IMR-90 (cell line): ENCODE measurements around the gene TTC7B. TPM values are rescaled to one million over a fixed set of nuclear protein-coding genes. Genes with fewer than 3 reads are reported as not detected.

Experiments used
- ATAC-seq: fragments of 200-7000 bp; cut with Tn5 transposase; 2 replicates; pipeline ENCODE4 v1.9.1; 2020; ENCODE audit warnings: low read depth, mild to moderate bottlenecking, moderate library complexity
- BruUV-seq: library from RNA; stranded (reverse); fragments of 400-500 nt; replicated peaks from 2 replicates; lab custom pipeline; 2021; lab: Mats Ljungman, UMichigan
- CTCF ChIA-PET: fragments of 300-600 bp; formaldehyde crosslinking; extraction: SDS; loops from one replicate; lab custom pipeline; 2021; ENCODE audit warnings: antibody characterized with exemption; lab: Yijun Ruan, JAX
- POLR2A ChIA-PET: fragments of 300-600 bp; sonication (Branson Sonifier 250); formaldehyde crosslinking; loops from one replicate; lab custom pipeline; 2022; ENCODE audit warnings: antibody characterized with exemption; ENCODE audit not compliant: unreplicated experiment; lab: Charles Lee
- DNase-seq: peaks from one replicate; pipeline ENCODE4 v3.0.0; 2013
- H2AFZ ChIP-seq: replicated peaks from 2 replicates; pipeline ENCODE3; 2013; ENCODE audit warnings: low read length, mild to moderate bottlenecking; ENCODE audit not compliant: poor library complexity
- H2AK5ac ChIP-seq: 2 replicates; pipeline ENCODE4 v1.6.1; 2013; ENCODE audit warnings: low read depth, low read length, inconsistent platforms
- H2AK9ac ChIP-seq: replicated peaks from 2 replicates; pipeline ENCODE3; 2013; ENCODE audit warnings: mild to moderate bottlenecking, low read depth, low read length, moderate library complexity; ENCODE audit not compliant: poor library complexity
- H2BK120ac ChIP-seq: 2 replicates; pipeline ENCODE4 v1.6.1; 2013; ENCODE audit warnings: low read depth, low read length, inconsistent platforms
- H2BK15ac ChIP-seq: 3 replicates; pipeline ENCODE4 v1.6.1; 2013; ENCODE audit warnings: low read depth, low read length, inconsistent platforms
- H2BK20ac ChIP-seq: 2 replicates; pipeline ENCODE4 v1.6.1; 2013; ENCODE audit warnings: low read depth, mild to moderate bottlenecking, inconsistent platforms, low read length, moderate library complexity
- H2BK5ac ChIP-seq: 2 replicates; pipeline ENCODE4 v1.6.1; 2013; ENCODE audit warnings: mild to moderate bottlenecking, low read depth, low read length, inconsistent platforms; ENCODE audit not compliant: poor library complexity, severe bottlenecking
- H3K14ac ChIP-seq: replicated peaks from 2 replicates; pipeline ENCODE4 v1.6.1; 2013; ENCODE audit warnings: low read depth, low read length, inconsistent platforms
- H3K18ac ChIP-seq: 2 replicates; pipeline ENCODE4 v1.6.1; 2013; ENCODE audit warnings: low read depth, low read length, control low read depth
- H3K23ac ChIP-seq: 2 replicates; pipeline ENCODE4 v1.6.1; 2013; ENCODE audit warnings: low read depth, low read length, inconsistent platforms
- H3K27ac ChIP-seq: 2 replicates; pipeline ENCODE4 v1.5.1; 2013; ENCODE audit warnings: mild to moderate bottlenecking, control low read depth, low read length; ENCODE audit not compliant: insufficient read depth
- H3K27me3 ChIP-seq: 2 replicates; pipeline ENCODE4 v1.6.1; 2013; ENCODE audit warnings: low read length; ENCODE audit not compliant: control insufficient read depth, insufficient read depth
- H3K36me3 ChIP-seq: 2 replicates; pipeline ENCODE4 v1.6.1; 2013; ENCODE audit warnings: low read length, mixed read lengths; ENCODE audit not compliant: control insufficient read depth, insufficient read depth
- H3K4ac ChIP-seq: 2 replicates; pipeline ENCODE4 v1.6.1; 2013; ENCODE audit warnings: low read depth, low read length, inconsistent platforms
- H3K4me1 ChIP-seq: 2 replicates; pipeline ENCODE4 v1.6.1; 2013; ENCODE audit warnings: low read length, mixed read lengths; ENCODE audit not compliant: control insufficient read depth, insufficient read depth
- H3K4me2 ChIP-seq: 2 replicates; pipeline ENCODE4 v1.6.1; 2013; ENCODE audit warnings: low read depth, mild to moderate bottlenecking, control low read depth, low read length, moderate library complexity
- H3K4me3 ChIP-seq: 2 replicates; pipeline ENCODE4 v1.5.1; 2013; ENCODE audit warnings: low read depth, mild to moderate bottlenecking, control low read depth, low read length, moderate library complexity; ENCODE audit not compliant: insufficient read depth
- H3K56ac ChIP-seq: 2 replicates; pipeline ENCODE4 v1.6.1; 2013; ENCODE audit warnings: low read length, inconsistent platforms; ENCODE audit not compliant: insufficient read depth; ENCODE audit errors: extremely low read depth
- H3K79me1 ChIP-seq, 2 experiments: 2 replicates each; pipeline ENCODE4 v1.6.1; 2013; ENCODE audit warnings: low read length in 2 of 2, inconsistent platforms in 1 of 2, low read depth in 1 of 2
- H3K9ac ChIP-seq: 2 replicates; pipeline ENCODE4 v1.6.1; 2013; ENCODE audit warnings: low read depth, low read length, control low read depth
- H3K9me1 ChIP-seq: 2 replicates; pipeline ENCODE4 v1.6.1; 2013; ENCODE audit warnings: low read length, inconsistent platforms; ENCODE audit not compliant: insufficient read depth
- H3K9me3 ChIP-seq: 2 replicates; pipeline ENCODE4 v1.6.1; 2013; ENCODE audit warnings: low read length; ENCODE audit not compliant: control insufficient read depth, insufficient read depth
- H4K20me1 ChIP-seq: 2 replicates; pipeline ENCODE4 v1.6.1; 2013; ENCODE audit warnings: low read length, inconsistent platforms; ENCODE audit not compliant: insufficient read depth
- H4K5ac ChIP-seq: 2 replicates; pipeline ENCODE4 v1.6.1; 2013; ENCODE audit warnings: mild to moderate bottlenecking, low read depth, low read length, control low read depth
- H4K8ac ChIP-seq, 2 experiments: 2 replicates each; pipeline ENCODE4 v1.6.1; 2013; ENCODE audit warnings: low read depth in 2 of 2, low read length in 2 of 2, control low read depth in 1 of 2, inconsistent platforms in 1 of 2
- H4K91ac ChIP-seq: 2 replicates; pipeline ENCODE4 v1.6.1; 2013; ENCODE audit warnings: low read depth, low read length, inconsistent platforms; ENCODE audit not compliant: insufficient read depth
- CEBPB ChIP-seq: IDR thresholded peaks from 2 replicates; pipeline ENCODE4 v1.6.1; 2012; ENCODE audit warnings: low read depth, low read length, improper control_type of control experiment
- MAFK ChIP-seq: IDR thresholded peaks from 2 replicates; pipeline ENCODE4 v1.6.1; 2012; ENCODE audit warnings: low read depth, low read length, improper control_type of control experiment
- POLR2A ChIP-seq: IDR thresholded peaks from 2 replicates; pipeline ENCODE4 v1.6.1; 2012; ENCODE audit warnings: mild to moderate bottlenecking, low read depth, low read length
- RFX5 ChIP-seq: IDR thresholded peaks from 2 replicates; pipeline ENCODE4 v1.8.0; 2012; ENCODE audit warnings: low read depth, mild to moderate bottlenecking, low read length, moderate library complexity
- WGBS, 2 experiments: methylation state at CpG; one replicate each; pipeline versions ENCODE4 v1.1.5 to v1.1.7; 2013; ENCODE audit warnings: missing lambda C conversion rate in 2 of 2; ENCODE audit not compliant: insufficient read length in 1 of 2; ENCODE audit errors: extremely low coverage in 2 of 2; 5-methylcytosine and 5-hydroxymethylcytosine counted together
- dilution Hi-C: fragments of 300-500 bp; cut with HindIII; formaldehyde crosslinking; loops from one replicate; pipeline ENCODE4 v1.14.3; 2018; ENCODE audit warnings: low sequenced_read_pairs; ENCODE audit not compliant: unreplicated experiment
- in situ Hi-C: fragments of 300-500 bp; cut with MboI; formaldehyde crosslinking; loops from 3 replicates; pipeline ENCODE4 v1.14.3; 2019; ENCODE audit warnings: low sequenced_read_pairs, inconsistent platforms, mixed read lengths
- intact Hi-C: fragments of 100-400 bp; cut with micrococcal nuclease; formaldehyde crosslinking; loops from 2 replicates; pipeline ENCODE4 v1.10.0; 2022
- polyA plus RNA-seq, 3 experiments: library from polyadenylated mRNA; depleted of rRNA; stranded (reverse); fragments of >200 nt; gene quantifications; 2 replicates each; pipeline ENCODE4 v1.2.3, GENCODE V29; 2012; ENCODE audit warnings: low replicate concordance in 1 of 3
- total RNA-seq: library from RNA; depleted of rRNA; stranded (reverse); fragments of >200 nt; gene quantifications from 2 replicates; pipeline ENCODE4 v1.2.3, GENCODE V29; 2012

TTC7B gene
- total and polyA plus RNA-seq, 2 of the 4 experiments (the other 2 are of a cell fraction) = 18.1 to 35.3 TPM

- no TSS peak for BruUV-seq
- no peak overlapping the region for H3K23ac ChIP-seq
- ATAC-seq (no peak), DNase-seq (no peak)
- WGBS, 2 experiments = 97% methylated on average over 6 of the region's 17 CpGs; no CpG with 5 or more reads in 1 of the 2 experiments
- no peak overlapping the region for H3K4ac ChIP-seq
- intact Hi-C loops (no loop called here), in situ Hi-C loops (no loop called here), dilution Hi-C loops (no loop called here)
- no peak overlapping the region for H3K9ac ChIP-seq
- no peak overlapping the region for H4K91ac ChIP-seq
- TF ChIP-seq POLR2A = no peak
- TF ChIP-seq MAFK = no peak
- no peak for TF ChIP-seq RFX5
- TF ChIP-seq CEBPB = no peak
- H3K56ac ChIP-seq = no peak overlapping the region
- no peak overlapping the region for H2AK9ac ChIP-seq
- no peak overlapping the region for H2AK5ac ChIP-seq
- H4K8ac ChIP-seq = no peak overlapping the region
- ChIA-PET CTCF (no interaction called here), POLR2A (no interaction called here)
- H3K4me2 ChIP-seq = no peak overlapping the region
- H2BK20ac ChIP-seq = no peak overlapping the region
- H3K36me3 ChIP-seq = peaks cover 3% of the 10 kb centered on the region; the same call in 1 of the 2 replicates
- H3K14ac ChIP-seq = no peak overlapping the region
- no peak overlapping the region for H3K4me3 ChIP-seq
- no peak overlapping the region for H2BK5ac ChIP-seq
- peaks cover 14% of the 10 kb centered on the region for H3K4me1 ChIP-seq
- H4K5ac ChIP-seq = no peak overlapping the region
- H2BK120ac ChIP-seq = no peak overlapping the region
- H3K18ac ChIP-seq = no peak overlapping the region
- no peak overlapping the region for H2BK15ac ChIP-seq
- no peaks in the 10 kb centered on the region for H3K79me1 ChIP-seq
- no peak overlapping the region for H3K27ac ChIP-seq
- no peak overlapping the region for H2AFZ ChIP-seq
- 0 out of 2 replicates have a peak, but pooled peaks cover 2% of the 10 kb centered on the region for H4K20me1 ChIP-seq
- peaks cover 11% of the 10 kb centered on the region for H3K9me1 ChIP-seq
- no peaks in the 10 kb centered on the region for H3K27me3 ChIP-seq
- no peaks in the 10 kb centered on the region for H3K9me3 ChIP-seq
Observed at GRCh38 chr14:90660865-90661570, 155.2 kb downstream of the TTC7B start.
